Prostate gland (tissue), 2 donors: ENCODE results near the gene PIP5K1B. TPM values are rescaled to one million over a fixed set of nuclear protein-coding genes. Genes with fewer than 3 reads are reported as not detected.

Source experiments
- DNase-seq: peaks from one replicate; pipeline ENCODE4 v3.0.0-alpha.2; 2019; ENCODE audit warnings: low spot score
- H3K27ac ChIP-seq, 2 donors: fragments of 200-600 bp; sonication (generic); 2 replicates each; pipeline ENCODE4 v1.5.1; 2017 to 2019
- H3K27me3 ChIP-seq: fragments of 200-600 bp; sonication (generic); replicated peaks from 2 replicates; pipeline ENCODE4 v1.5.1; 2019; ENCODE audit not compliant: insufficient read depth
- H3K36me3 ChIP-seq, 2 donors: fragments of 200-600 bp; sonication (generic); 1 replicate in 1 of 2; 2 replicates in 1 of 2; pipeline versions ENCODE4 v1.5.1 to v1.8.1; 2017 to 2019
- H3K4me1 ChIP-seq: fragments of 200-600 bp; sonication (generic); replicated peaks from 2 replicates; pipeline ENCODE4 v1.5.1; 2019
- H3K4me3 ChIP-seq, 2 donors: fragments of 200-600 bp; sonication (generic); 2 replicates each; pipeline ENCODE4 v1.5.1; 2017 to 2019
- H3K9me3 ChIP-seq: fragments of 200-600 bp; sonication (generic); 2 replicates; pipeline ENCODE4 v1.5.1; 2017
- POLR2A ChIP-seq: fragments of 450-650 bp; IDR thresholded peaks from one replicate; pipeline ENCODE4 v1.6.1; 2016; ENCODE audit warnings: antibody characterized with exemption, mild to moderate bottlenecking
- POLR2AphosphoS5 ChIP-seq: sonication (generic); formaldehyde crosslinking; IDR thresholded peaks from one replicate; pipeline ENCODE4 v1.6.1; 2017; ENCODE audit warnings: antibody characterized with exemption
- WGBS: methylation state at CpG from one replicate; pipeline ENCODE4 v1.1.5; 2018; 5-methylcytosine and 5-hydroxymethylcytosine counted together
- intact Hi-C: fragments of 100-400 bp; cut with DNase I; formaldehyde crosslinking; loops from one replicate; pipeline ENCODE4 v1.14.2; 2022
- total RNA-seq, 2 donors: library from RNA; depleted of rRNA; stranded (reverse); fragments of >200 nt; gene quantifications; one replicate each; pipeline ENCODE4 v1.1.0, GENCODE V29; 2016
- TF ChIP-seq, protein P1 (sequence below), 4 experiments: fragments of 200-600 bp in 2 of 4; fragments of 450-650 bp in 2 of 4; sonication (generic) in 2 of 4; IDR thresholded peaks; 1 replicate in 3 of 4; 2 replicates in 1 of 4; pipeline ENCODE4 v1.5.1; 2016 to 2019; ENCODE audit warnings: antibody characterized with exemption in 4 of 4, mild to moderate bottlenecking in 2 of 4, moderate library complexity in 2 of 4

Gene PIP5K1B
- total RNA-seq, 2 donors from 2014 or later: 1.6 to 38.3 TPM

DNA sequence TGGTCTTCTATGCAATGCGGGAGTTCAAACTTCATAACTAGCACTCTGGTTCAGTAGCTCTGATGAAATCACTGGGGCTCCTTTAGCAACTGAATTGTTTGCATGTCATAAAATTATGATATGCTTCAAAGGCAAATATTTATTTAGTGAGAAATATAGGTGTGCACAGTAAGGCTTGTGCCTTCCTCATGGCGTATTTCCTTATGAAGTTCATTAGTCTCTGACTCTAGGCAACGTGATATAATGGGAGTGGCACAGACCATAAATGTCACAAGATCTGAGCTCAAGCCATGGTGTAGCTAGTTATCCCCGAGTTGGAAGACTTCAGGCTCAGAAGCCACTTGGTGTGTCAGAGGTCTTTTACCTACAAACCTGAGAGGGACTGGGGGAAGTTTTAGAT, 35.5 kb downstream of the PIP5K1B start:
- no peaks in the 10 kb centered on the region for H3K36me3 ChIP-seq
- no peak overlapping the region for H3K4me3 ChIP-seq
- no peaks in the 10 kb centered on the region for H3K4me1 ChIP-seq
- intact Hi-C loops: no loop called here
- TF ChIP-seq, protein P1, sequence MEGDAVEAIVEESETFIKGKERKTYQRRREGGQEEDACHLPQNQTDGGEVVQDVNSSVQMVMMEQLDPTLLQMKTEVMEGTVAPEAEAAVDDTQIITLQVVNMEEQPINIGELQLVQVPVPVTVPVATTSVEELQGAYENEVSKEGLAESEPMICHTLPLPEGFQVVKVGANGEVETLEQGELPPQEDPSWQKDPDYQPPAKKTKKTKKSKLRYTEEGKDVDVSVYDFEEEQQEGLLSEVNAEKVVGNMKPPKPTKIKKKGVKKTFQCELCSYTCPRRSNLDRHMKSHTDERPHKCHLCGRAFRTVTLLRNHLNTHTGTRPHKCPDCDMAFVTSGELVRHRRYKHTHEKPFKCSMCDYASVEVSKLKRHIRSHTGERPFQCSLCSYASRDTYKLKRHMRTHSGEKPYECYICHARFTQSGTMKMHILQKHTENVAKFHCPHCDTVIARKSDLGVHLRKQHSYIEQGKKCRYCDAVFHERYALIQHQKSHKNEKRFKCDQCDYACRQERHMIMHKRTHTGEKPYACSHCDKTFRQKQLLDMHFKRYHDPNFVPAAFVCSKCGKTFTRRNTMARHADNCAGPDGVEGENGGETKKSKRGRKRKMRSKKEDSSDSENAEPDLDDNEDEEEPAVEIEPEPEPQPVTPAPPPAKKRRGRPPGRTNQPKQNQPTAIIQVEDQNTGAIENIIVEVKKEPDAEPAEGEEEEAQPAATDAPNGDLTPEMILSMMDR (IDR thresholded peaks at IDR 0.05): no peak
- TF ChIP-seq POLR2A (no peak), POLR2AphosphoS5 (peak; percentile 58)
- no peaks in the 10 kb centered on the region for H3K27me3 ChIP-seq
- no peak overlapping the region for H3K27ac ChIP-seq
- DNase-seq: peak; percentile 6
- H3K9me3 ChIP-seq: no peaks in the 10 kb centered on the region
- 52% methylated on average over 4 of the region's 4 CpGs for WGBS

DNA sequence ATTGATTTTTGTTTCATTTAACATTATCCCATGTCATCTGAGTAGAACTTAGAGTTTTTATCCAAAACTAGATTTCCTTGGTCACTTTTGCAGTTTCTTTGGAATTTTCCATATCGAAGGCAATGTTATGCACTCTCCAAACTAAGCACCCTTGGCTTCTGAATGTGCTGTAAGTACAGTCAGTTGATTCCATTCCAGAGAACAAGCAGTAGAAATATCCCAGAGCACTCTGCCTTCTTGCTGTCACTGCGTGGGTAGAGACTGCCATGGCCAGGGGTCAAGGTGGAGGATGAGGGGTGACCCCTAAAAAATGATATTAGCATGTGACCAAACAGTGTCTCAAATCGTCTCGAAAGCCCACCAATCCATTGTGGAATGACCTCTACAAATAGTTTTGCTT, 36.2 kb downstream of the PIP5K1B start:
- Histone ChIP-seq H3K27me3 (no peaks in the 10 kb centered on the region), H3K36me3 (no peaks in the 10 kb centered on the region), H3K27ac (no peak overlapping the region), H3K9me3 (no peaks in the 10 kb centered on the region), H3K4me3 (no peak overlapping the region), H3K4me1 (no peaks in the 10 kb centered on the region)
- no peak for DNase-seq
- TF ChIP-seq POLR2A (no peak), POLR2AphosphoS5 (no peak)
- TF ChIP-seq, protein P1 (IDR thresholded peaks at IDR 0.05): no peak
- WGBS: 91% methylated on average over 4 of the region's 4 CpGs
- intact Hi-C loops: no loop called here

DNA sequence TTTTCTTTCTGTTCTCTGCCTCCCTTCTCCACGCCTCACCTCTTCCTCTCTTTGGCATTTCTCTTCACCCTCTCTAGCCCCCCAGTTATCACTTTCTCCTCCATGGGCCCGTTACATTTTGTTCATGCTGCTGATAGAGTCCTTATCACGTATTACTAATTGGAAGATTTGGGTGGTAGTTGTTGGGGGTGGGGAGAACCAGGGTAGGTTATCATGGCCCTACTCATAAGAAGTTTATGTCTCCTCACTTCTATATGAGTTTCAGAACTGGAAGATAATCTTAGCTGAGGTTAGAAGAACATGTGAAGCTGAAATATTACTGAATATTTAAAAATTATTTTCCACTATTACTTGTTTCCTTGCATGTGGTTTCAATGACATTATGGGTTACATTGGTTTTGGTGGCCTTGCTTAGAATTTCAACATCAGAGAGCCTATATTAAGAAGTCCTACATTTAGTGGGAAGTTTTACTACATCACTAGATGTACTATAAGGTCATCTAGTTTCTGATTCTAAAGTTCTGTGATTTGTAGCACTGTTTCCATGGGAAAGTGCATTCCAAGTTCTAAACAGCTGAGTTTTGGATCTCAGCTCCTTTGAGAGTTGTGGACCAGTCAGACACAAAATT, 36.8 kb downstream of the PIP5K1B start:
- intact Hi-C loops: no loop called here
- Histone ChIP-seq H3K4me3 (no peak overlapping the region), H3K9me3 (no peaks in the 10 kb centered on the region), H3K36me3 (no peaks in the 10 kb centered on the region), H3K4me1 (no peaks in the 10 kb centered on the region), H3K27ac (no peak overlapping the region), H3K27me3 (no peaks in the 10 kb centered on the region)
- TF ChIP-seq POLR2A (no peak), POLR2AphosphoS5 (no peak)
- TF ChIP-seq, protein P1 (IDR thresholded peaks at IDR 0.05): no peak
- WGBS: 97% methylated on average over 3 of the region's 3 CpGs
- no peak for DNase-seq

DNA sequence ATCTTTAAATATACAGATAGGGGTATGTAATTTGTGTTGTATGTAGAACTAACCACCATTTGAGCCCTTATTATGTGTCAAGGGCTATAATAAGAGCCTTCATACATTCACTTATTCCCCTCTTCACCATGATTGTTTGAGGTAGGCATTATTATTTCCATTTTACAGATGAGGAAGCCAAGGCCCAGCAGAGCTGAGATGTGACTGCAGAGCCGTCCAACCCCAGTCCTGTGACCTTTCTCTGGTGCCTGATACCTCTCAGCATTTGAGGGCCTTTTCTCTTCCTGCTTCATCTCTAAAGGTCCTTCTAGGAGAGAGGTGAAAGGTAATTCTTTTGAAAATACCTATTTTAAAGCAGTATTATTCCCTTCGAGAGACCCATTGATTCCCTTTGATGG, 37.3 kb downstream of the PIP5K1B start:
- TF ChIP-seq, protein P1 (IDR thresholded peaks at IDR 0.05): no peak
- no peak for TF ChIP-seq POLR2A
- no peak for TF ChIP-seq POLR2AphosphoS5
- H3K4me1 ChIP-seq: no peaks in the 10 kb centered on the region
- no peaks in the 10 kb centered on the region for H3K36me3 ChIP-seq
- H3K4me3 ChIP-seq: no peak overlapping the region
- H3K27me3 ChIP-seq: no peaks in the 10 kb centered on the region
- no peaks in the 10 kb centered on the region for H3K9me3 ChIP-seq
- intact Hi-C loops: no loop called here
- no peak for DNase-seq
- no peak overlapping the region for H3K27ac ChIP-seq
- 100% methylated on average over 2 of the region's 2 CpGs for WGBS

DNA sequence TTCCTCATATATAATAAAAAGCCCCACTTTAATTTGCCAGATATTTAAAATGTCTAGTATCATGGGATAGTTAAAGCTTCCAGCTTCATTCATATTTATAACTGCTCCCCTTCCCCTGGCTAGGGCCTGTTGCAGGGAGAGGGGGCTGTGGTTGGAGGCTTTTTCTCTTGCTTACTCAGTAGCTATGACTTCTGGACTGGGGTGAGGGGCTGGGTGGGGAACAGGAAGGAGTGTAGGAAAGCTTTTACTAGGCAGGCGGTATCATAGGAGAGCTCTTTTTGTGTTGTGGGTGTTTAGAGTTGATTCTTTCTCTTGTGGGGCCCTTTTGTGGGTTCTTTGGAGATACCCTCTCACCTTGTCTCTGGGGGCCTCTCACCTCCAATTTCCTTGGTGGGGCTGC, 39.4 kb downstream of the PIP5K1B start:
- no peaks in the 10 kb centered on the region for H3K9me3 ChIP-seq
- WGBS: 95% methylated on average over 1 of the region's 1 CpG
- intact Hi-C loops: no loop called here
- no peaks in the 10 kb centered on the region for H3K27me3 ChIP-seq
- TF ChIP-seq POLR2AphosphoS5 (no peak), POLR2A (no peak)
- TF ChIP-seq, protein P1 (IDR thresholded peaks at IDR 0.05): no peak
- no peak for DNase-seq
- no peaks in the 10 kb centered on the region for H3K4me1 ChIP-seq
- H3K36me3 ChIP-seq: no peaks in the 10 kb centered on the region
- H3K4me3 ChIP-seq: no peak overlapping the region
- H3K27ac ChIP-seq: no peak overlapping the region
